ENCODE measurements around the gene B4GALT3. TPM values are rescaled to one million over a fixed set of nuclear protein-coding genes. Genes with fewer than 3 reads are reported as not detected.
A peak's percentile ranks its signal among the peaks of the same experiment; 100 is the strongest.

The B4GALT3 gene
- total and polyA plus RNA-seq, 9 of the 15 experiments (the other 6 are each of a cell fraction or from before 2014, with no cell fraction given): 31.2 to 103 (median 46.1) TPM

DNA sequence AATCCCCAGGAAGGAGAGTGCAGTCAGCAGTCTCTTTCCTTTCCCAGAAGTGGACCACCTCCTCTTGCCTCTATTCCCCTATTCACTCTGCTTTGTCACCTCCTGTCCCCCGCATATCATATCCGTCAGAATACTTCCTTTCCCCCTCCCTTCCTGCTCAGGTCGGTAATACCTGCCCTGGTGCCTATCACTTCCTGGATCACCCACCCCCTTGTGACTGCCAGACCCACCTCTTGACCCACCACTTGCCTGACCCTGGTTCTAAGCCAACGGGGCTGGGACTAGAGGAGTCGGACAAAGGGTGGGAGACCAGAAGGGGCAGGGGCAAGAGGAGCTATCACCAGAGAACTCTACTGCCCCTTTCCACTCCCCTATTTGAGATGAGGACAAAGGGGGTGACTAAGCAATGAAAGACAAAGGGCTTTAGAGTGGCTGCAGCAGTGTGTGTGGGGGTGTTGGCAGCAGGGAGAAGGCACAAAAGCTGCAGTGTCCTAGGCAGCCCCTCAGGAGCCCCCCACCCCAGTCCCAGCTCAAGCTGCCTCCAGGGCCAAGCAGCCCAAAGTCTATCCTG, 23.2 kb upstream of the B4GALT3 start (continued):
- TF ChIP-seq, protein P1, sequence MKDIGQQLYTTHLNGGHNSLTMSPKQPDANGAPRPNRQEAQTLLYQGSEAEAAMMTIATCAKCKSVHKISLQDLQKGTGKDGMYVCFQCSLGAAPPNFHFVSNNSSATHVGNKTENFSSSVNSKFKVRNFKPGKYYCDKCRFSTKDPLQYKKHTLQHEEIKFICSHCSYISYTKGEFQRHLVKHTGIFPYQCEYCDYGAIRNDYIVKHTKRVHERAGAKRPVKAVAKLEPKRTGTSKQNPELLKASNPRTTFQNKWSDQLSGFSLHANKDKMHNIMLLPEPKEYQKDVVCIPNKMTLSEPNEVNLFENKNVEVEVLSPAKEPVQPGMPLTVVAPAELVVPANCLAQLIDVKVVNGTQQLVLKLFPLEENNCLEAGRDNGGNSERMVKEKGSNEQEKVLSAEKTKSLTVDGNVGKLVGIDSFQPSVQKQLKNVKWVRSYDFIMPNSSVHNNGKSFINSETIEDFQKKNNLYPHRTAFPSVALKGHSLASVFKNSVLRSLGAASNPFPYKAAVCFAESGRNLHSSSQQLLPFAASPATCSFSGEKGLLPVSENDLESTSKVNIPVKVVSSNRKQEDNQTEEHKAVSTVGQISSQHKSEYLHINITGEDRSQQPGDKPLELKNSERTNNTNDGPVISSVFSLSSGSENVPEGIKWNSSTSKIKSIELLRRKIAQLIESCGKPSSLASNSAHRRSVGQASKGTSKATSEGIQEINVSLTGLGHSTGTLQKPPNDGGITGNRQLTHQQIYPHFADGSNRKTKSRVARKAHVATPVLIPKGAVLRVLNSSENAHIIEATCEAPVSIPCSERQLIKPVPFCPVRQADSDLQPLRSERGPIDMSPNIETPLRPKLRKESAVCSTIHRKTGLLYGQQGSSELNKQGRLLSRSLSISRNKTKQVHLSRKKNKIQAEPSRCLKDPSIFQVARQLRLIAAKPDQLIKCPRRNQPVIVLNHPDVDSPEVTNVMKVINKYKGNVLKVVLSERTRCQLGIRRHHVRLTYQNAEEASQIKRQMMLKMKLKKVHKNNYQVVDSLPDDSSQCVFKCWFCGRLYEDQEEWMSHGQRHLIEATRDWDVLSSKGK (CRISPR knock-in tag; IDR thresholded peaks at IDR 0.05): no peak
- TF ChIP-seq, protein P2, sequence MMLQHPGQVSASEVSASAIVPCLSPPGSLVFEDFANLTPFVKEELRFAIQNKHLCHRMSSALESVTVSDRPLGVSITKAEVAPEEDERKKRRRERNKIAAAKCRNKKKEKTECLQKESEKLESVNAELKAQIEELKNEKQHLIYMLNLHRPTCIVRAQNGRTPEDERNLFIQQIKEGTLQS (IDR thresholded peaks at IDR 0.05): peak; percentile 46; the same call in 1 of the 2 replicates
- TF ChIP-seq, protein P2 (CRISPR knock-in tag; conservative IDR thresholded peaks at IDR 0.05): no peak
- TF ChIP-seq, protein P3, sequence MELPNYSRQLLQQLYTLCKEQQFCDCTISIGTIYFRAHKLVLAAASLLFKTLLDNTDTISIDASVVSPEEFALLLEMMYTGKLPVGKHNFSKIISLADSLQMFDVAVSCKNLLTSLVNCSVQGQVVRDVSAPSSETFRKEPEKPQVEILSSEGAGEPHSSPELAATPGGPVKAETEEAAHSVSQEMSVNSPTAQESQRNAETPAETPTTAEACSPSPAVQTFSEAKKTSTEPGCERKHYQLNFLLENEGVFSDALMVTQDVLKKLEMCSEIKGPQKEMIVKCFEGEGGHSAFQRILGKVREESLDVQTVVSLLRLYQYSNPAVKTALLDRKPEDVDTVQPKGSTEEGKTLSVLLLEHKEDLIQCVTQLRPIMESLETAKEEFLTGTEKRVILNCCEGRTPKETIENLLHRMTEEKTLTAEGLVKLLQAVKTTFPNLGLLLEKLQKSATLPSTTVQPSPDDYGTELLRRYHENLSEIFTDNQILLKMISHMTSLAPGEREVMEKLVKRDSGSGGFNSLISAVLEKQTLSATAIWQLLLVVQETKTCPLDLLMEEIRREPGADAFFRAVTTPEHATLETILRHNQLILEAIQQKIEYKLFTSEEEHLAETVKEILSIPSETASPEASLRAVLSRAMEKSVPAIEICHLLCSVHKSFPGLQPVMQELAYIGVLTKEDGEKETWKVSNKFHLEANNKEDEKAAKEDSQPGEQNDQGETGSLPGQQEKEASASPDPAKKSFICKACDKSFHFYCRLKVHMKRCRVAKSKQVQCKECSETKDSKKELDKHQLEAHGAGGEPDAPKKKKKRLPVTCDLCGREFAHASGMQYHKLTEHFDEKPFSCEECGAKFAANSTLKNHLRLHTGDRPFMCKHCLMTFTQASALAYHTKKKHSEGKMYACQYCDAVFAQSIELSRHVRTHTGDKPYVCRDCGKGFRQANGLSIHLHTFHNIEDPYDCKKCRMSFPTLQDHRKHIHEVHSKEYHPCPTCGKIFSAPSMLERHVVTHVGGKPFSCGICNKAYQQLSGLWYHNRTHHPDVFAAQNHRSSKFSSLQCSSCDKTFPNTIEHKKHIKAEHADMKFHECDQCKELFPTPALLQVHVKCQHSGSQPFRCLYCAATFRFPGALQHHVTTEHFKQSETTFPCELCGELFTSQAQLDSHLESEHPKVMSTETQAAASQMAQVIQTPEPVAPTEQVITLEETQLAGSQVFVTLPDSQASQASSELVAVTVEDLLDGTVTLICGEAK (IDR thresholded peaks at IDR 0.05): peak; percentile 67
- TF ChIP-seq, protein P3 (CRISPR knock-in tag; IDR thresholded peaks at IDR 0.05): no peak
- no peak for TF ChIP-seq SMC3 (conservative IDR thresholded peaks at IDR 0.05; ENCODE audit: insufficient read depth, low read depth, low read length)
- TF ChIP-seq, protein P4, sequence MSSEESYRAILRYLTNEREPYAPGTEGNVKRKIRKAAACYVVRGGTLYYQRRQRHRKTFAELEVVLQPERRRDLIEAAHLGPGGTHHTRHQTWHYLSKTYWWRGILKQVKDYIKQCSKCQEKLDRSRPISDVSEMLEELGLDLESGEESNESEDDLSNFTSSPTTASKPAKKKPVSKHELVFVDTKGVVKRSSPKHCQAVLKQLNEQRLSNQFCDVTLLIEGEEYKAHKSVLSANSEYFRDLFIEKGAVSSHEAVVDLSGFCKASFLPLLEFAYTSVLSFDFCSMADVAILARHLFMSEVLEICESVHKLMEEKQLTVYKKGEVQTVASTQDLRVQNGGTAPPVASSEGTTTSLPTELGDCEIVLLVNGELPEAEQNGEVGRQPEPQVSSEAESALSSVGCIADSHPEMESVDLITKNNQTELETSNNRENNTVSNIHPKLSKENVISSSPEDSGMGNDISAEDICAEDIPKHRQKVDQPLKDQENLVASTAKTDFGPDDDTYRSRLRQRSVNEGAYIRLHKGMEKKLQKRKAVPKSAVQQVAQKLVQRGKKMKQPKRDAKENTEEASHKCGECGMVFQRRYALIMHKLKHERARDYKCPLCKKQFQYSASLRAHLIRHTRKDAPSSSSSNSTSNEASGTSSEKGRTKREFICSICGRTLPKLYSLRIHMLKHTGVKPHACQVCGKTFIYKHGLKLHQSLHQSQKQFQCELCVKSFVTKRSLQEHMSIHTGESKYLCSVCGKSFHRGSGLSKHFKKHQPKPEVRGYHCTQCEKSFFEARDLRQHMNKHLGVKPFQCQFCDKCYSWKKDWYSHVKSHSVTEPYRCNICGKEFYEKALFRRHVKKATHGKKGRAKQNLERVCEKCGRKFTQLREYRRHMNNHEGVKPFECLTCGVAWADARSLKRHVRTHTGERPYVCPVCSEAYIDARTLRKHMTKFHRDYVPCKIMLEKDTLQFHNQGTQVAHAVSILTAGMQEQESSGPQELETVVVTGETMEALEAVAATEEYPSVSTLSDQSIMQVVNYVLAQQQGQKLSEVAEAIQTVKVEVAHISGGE (CRISPR knock-in tag; IDR thresholded peaks at IDR 0.05): peak in 1 of 3 experiments; percentile 23; a peak in 1 of 6 replicates

Measured in K562 (cell line).